Glutamatergic neuron (in vitro differentiated cells): ENCODE data around the gene TBC1D10B. TPM values are rescaled to one million over a fixed set of nuclear protein-coding genes. Genes with fewer than 3 reads are reported as not detected.

Experiments
- DNase-seq: peaks from one replicate; pipeline ENCODE4 v3.0.0; 2022
- H3K27ac Mint-ChIP-seq: one replicate; pipeline ENCODE4 v1.8.0; 2020; ENCODE audit warnings: mild to moderate bottlenecking, mixed read lengths, inconsistent platforms; ENCODE audit not compliant: unreplicated experiment
- H3K27me3 Mint-ChIP-seq: one replicate; pipeline ENCODE4 v1.8.0; 2020; ENCODE audit warnings: mild to moderate bottlenecking, moderate library complexity, mixed read lengths, inconsistent platforms; ENCODE audit not compliant: unreplicated experiment
- H3K36me3 Mint-ChIP-seq: one replicate; pipeline ENCODE4 v1.8.0; 2020; ENCODE audit warnings: mild to moderate bottlenecking, mixed read lengths, inconsistent platforms; ENCODE audit not compliant: unreplicated experiment
- H3K4me1 Mint-ChIP-seq: one replicate; pipeline ENCODE4 v1.8.0; 2020; ENCODE audit warnings: mild to moderate bottlenecking, low read depth, mixed read lengths, inconsistent platforms; ENCODE audit not compliant: unreplicated experiment
- H3K4me3 Mint-ChIP-seq: one replicate; pipeline ENCODE4 v1.8.0; 2020; ENCODE audit warnings: mild to moderate bottlenecking, mixed read lengths, inconsistent platforms; ENCODE audit not compliant: unreplicated experiment
- H3K9me3 Mint-ChIP-seq: one replicate; pipeline ENCODE4 v1.8.0; 2020; ENCODE audit warnings: mild to moderate bottlenecking, moderate library complexity, mixed read lengths, inconsistent platforms; ENCODE audit not compliant: unreplicated experiment
- CTCF ChIP-seq: fragments of 200-600 bp; sonication (generic); IDR thresholded peaks from one replicate; pipeline ENCODE4 v1.5.0; 2021; ENCODE audit not compliant: partially characterized antibody, unreplicated experiment
- total RNA-seq: library from RNA; stranded (reverse); fragmentation: NEBNext Ultra II Directional; extraction: Animal tissue kit (Norgen Biotek cat#: 25700); gene quantifications from one replicate; pipeline ENCODE4 v1.2.1, GENCODE V29; 2021; ENCODE audit not compliant: unreplicated experiment

Gene TBC1D10B
- total RNA-seq, 1 donor from 2014 or later, result 85.2 TPM

- peaks cover 14% of the 10 kb centered on the region for H3K27me3 Mint-ChIP-seq
- no peak for TF ChIP-seq CTCF
- H3K9me3 Mint-ChIP-seq, result peaks cover 9% of the 10 kb centered on the region
- H3K27ac Mint-ChIP-seq, result peak overlapping the region; percentile 20
- peak overlapping the region; percentile 33 for H3K4me3 Mint-ChIP-seq
- H3K4me1 Mint-ChIP-seq, result peaks cover 3% of the 10 kb centered on the region
- no peak for DNase-seq
- no peaks in the 10 kb centered on the region for H3K36me3 Mint-ChIP-seq
Observed at GRCh38 chr16:30416624-30417528, 46.6 kb upstream of the TBC1D10B start.

GRCh38 chr16:30416047-30416603 lies 45.8 kb upstream of the TBC1D10B start:
- DNase-seq, result no peak
- H3K4me3 Mint-ChIP-seq, result peak overlapping the region; percentile 2
- no peak overlapping the region for H3K27ac Mint-ChIP-seq
- H3K27me3 Mint-ChIP-seq, result peaks cover 14% of the 10 kb centered on the region
- H3K36me3 Mint-ChIP-seq, result no peaks in the 10 kb centered on the region
- TF ChIP-seq CTCF, result no peak
- peaks cover 3% of the 10 kb centered on the region for H3K4me1 Mint-ChIP-seq
- peaks cover 9% of the 10 kb centered on the region for H3K9me3 Mint-ChIP-seq

- DNase-seq, result no peak
- TF ChIP-seq CTCF, result no peak
- Mint-ChIP-seq H3K4me3 (no peak overlapping the region), H3K36me3 (no peaks in the 10 kb centered on the region), H3K27ac (no peak overlapping the region), H3K27me3 (peaks cover 9% of the 10 kb centered on the region), H3K4me1 (peaks cover 3% of the 10 kb centered on the region), H3K9me3 (peaks cover 13% of the 10 kb centered on the region)
Observed at GRCh38 chr16:30414159-30414558, 43.9 kb upstream of the TBC1D10B start.

GRCh38 chr16:30413112-30413806 lies 43.0 kb upstream of the TBC1D10B start:
- no peak overlapping the region for H3K27ac Mint-ChIP-seq
- peaks cover 3% of the 10 kb centered on the region for H3K4me1 Mint-ChIP-seq
- peaks cover 8% of the 10 kb centered on the region for H3K9me3 Mint-ChIP-seq
- peaks cover 4% of the 10 kb centered on the region for H3K27me3 Mint-ChIP-seq
- TF ChIP-seq CTCF, result no peak
- no peak for DNase-seq
- H3K36me3 Mint-ChIP-seq, result no peaks in the 10 kb centered on the region
- no peak overlapping the region for H3K4me3 Mint-ChIP-seq
